ENCODE results near the gene SLC4A3.

SLC4A3 gene

DNA sequence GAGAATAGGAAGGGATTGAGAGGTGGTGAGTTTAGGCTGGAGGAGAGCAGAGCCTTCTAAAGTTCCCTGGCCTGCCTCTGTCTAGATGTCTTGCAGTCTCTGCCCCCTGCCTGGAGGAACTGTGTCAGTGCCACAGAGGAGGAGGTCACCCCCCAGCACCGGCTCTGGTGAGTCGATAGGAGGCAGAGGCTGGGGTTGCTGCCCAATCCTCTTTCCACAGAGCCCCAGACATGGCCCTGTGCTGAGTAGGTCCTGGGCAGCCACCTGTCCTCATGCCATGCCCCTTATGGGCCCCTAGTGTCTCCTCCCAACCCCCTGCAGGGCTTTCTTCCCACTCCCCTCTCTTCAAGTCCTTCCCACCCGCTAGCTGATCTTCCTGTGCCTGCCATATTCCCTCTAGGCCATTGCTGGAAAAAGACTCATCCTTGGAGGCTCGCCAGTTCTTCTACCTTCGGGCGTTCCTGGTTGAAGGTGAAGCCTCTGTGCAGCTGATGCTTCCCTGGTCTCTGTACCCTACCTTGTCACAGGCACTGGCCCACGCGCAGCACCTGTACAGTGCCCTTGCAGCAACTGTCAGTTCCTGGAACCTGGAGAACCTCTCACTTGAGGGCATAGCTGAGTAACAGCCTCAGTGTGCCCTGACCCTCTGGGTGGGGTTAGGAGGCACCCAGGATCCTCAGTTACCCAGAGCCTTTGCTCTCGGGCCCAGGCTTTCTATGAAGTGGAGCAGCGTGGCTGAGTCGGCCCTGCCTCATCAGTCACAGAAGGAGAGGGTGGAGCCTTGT, 13.2 kb upstream of the SLC4A3 start:
- DNase-seq, result no peak

DNA sequence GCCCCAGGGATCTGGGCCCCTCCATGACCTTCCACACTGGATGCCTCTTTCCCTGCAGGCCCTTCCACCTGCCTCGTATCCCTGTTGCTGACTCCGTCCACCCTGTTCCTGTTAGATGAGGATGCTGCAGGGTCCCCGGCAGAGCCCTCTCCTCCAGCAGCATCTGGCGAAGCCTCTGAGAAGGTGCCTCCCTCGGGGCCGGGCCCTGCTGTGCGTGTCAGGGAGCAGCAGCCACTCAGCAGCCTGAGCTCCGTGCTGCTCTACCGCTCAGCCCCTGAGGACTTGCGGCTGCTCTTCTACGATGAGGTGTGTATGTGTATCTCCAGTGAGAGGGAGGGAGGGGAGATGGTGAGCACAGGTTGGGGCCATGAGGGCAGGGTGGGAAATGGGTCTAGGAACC, 12.4 kb upstream of the SLC4A3 start:
- DNase-seq, result no peak

DNA sequence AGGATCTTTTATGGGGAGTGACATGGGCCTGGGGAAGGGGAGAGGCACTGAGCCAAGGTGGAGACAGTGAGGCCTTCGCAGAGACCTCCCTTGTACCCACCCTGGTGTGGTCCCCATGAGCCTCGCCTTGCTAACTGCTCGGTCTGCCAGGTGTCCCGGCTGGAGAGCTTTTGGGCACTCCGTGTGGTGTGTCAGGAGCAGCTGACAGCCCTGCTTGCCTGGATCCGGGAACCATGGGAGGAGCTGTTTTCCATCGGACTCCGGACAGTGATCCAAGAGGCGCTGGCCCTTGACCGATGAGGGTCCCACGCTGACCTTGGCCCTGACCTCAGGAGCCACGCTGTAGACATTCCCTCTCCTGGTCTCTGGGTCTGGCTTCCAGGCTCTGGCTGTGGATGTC, 11.5 kb upstream of the SLC4A3 start:
- no peak for DNase-seq

DNA sequence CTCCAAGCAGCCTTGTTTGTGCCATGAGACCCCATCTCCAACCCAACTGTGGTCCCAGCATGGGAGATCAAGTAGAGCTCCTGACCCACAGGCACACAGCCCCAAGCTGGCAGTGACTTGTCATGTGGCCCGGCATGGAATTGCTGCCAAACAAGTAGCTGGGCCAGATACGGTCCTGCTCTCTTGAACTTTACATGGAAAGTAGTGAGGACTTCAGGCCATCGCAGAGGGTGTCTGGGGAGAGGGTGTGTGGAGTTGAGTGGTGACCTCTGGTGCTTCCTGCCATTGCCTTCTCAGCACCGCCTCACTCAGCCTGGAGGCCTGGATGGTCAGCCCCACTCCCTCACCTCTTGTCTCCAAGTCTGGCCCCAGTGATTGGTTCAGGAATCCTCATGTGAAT, 10.9 kb upstream of the SLC4A3 start:
- DNase-seq, result no peak

DNA sequence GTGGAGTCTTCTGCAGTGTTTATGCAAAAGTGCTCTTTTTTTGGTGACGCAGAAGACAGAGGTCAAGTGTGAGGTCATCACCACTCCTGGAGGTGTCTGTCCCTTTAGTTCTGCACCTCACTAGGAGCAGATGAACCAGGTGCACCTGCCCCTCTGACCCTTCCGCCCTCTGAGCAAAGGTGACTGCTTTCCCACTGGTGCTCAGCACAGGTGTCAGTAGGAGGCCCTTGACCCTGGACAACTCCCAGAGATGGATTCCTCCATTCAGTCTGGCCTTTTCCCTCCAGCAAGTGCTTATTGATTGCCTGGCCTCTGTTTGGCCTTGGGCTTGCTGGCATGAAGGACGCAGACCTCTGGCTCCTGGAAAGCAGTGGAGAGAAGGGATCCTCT, 8.7 kb upstream of the SLC4A3 start:
- DNase-seq, result no peak

DNA sequence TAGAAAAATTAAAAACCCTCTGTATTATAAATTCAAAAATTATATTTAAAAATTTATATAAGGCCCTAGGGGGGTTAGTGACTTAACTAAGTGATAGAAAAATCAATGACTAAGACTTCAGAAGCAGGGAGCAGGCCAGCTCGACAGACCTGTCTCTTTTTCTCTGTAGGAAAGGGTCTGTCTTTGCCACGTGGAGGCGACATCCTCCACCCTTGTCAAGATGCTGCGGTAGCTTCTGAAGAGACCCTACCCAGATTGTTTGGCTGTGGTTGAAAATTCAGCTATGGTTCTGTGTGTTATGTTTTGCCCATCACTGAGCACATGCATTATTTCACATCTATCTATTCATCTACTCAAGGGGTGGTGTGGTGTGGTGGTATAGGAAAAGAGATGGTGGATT, 8.2 kb upstream of the SLC4A3 start:
- no peak for DNase-seq

DNA sequence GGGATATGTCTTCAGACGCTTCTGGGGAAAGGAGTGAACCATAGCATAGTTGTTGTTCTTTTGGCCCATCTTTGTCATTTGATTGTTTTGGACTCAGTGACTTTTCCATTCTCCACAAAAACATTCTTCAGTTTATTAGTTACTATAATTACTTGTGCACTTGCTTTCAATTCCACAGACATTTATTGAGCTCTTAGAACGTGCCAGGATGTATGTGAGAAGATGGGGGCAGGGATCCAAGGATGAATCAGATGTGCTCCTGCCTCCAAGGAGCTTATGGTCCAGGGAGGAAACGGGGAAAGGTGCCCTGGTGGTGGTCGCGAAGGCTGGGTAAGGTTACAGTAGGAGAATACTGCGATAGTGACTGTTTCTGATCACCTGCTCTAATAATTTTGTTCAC, 6.9 kb upstream of the SLC4A3 start:
- DNase-seq, result no peak

DNA sequence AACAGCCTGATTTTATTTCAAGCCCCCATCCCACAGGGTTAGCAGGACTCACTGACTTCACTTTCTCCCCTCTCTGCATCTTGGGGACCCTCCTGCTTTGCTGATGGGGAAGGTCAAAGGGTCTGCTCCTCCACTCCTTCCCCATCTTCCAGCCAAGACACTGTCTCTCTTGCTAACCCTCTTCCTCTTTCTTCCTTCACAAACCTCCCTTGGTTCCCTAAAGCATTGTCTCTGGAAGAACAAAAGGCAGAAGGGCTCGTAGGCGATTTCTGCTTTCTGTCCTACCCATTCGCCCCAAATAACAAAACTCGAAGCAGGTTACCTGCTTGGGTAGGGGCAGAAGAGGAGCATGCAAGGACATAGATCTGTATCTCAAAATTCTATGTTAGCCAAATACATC, 5.5 kb upstream of the SLC4A3 start:
- no peak for DNase-seq

DNA sequence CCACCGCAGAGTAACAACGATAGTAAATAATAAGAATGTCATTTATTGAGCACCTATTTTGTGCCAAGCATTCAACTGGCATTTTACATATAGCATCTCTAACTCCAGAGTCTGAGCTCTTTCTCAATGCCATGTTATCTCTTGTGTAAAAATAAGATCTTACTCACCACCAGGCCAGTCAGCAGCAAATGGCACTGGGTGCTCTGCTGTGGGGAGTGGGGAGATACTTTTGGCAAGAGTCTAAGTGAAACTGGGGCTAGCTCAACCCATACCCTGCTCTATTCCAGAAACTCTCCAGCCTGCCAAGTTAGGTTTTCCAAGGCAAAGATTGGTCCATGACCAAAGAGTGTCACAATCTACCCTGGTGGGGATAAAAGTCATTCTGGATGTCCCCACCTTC, 5.0 kb upstream of the SLC4A3 start:
- no peak for DNase-seq

DNA sequence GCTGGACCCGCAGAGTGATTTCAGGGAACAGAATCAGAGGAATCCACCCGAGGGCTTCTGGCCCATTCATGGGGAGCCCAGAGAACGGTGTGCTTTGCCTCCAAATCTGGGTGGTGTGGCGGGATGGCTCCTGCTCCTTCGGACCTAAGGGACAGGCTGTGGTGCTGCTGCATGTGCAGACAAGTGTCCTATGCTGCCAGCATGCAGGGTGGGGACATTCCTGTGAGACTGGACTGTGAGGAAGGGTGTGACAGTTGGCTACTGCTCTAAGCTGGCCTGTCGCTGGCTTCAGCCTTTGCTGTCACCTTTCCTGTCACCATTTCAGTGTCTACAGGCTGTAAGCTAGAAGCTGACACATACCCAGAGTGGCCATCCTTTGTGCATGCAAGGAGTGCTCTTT, 2.9 kb upstream of the SLC4A3 start:
- no peak for DNase-seq

DNA sequence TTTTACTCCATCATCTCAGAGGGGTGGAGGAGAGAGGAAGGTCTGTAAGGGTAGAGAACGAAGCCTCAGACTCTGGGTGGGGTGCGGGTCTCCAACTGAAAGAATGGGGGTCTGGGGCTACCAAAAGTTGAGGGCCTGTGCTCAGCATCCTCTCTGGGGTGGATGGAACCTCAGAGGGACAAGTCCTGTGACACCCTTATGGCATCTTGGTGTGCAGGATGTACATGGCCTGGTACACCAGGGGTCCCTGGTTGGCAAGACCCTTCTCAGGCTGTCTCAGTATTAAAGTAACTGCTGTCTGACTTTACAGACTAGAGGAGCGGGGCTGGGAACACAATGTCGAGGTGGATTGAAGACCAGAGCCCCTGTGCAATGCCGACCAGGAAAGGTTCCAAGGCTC, 2.3 kb upstream of the SLC4A3 start:
- DNase-seq, result no peak

DNA sequence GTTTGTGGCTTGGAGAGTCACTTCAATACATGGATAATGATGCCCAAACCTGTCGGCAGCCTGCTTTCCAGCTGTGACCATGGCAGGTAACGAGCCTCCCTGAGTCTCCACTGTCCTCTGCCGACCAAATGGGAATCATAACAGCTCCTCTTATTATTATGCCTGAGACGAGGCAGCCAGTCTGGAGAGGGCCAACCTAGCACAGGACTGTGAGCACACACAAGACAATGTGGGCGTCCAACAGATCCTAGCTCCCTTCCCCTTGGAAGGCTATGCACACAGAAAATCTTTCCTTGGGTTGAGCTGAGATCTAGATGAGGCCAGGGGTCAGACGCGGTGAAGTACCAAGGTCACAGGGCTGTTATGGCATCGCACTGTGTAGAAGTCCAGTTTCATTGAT, 890 bp upstream of the SLC4A3 start:
- no peak for DNase-seq

DNA sequence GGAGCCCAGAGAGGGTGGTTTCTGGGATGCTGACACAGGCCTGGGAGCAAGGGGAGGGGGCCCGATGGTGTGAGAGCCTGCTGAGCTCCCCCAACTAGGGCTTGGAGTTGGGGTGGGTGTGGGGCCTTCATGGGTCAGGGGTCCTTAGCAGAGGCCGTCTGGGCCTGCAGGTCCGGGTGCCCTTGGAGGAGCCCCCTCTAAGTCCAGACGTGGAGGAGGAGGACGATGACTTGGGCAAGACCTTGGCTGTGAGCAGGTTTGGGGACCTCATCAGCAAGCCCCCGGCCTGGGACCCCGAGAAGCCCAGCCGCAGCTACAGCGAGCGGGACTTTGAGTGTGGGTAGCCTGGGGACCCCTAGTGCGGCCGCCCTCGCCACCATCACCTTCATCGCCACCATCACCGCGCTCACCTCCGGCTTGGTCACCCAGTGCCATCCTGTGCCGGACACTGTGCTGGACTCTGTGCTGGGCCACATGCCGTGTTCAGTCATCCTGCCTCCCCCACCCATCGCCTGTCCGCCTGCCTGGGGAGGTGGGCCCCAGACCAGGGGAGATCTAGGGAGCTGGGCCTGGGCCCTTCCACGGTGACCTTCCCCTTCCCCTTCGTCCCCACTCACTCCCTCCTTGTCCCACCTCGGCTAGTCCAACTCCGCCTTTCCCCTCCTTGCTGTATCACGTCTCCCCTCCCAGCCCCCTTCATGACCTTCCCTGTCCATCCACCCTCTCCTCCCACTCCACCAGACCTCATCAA, 980 bp downstream of the SLC4A3 start:
- DNase-seq, result no peak

DNA sequence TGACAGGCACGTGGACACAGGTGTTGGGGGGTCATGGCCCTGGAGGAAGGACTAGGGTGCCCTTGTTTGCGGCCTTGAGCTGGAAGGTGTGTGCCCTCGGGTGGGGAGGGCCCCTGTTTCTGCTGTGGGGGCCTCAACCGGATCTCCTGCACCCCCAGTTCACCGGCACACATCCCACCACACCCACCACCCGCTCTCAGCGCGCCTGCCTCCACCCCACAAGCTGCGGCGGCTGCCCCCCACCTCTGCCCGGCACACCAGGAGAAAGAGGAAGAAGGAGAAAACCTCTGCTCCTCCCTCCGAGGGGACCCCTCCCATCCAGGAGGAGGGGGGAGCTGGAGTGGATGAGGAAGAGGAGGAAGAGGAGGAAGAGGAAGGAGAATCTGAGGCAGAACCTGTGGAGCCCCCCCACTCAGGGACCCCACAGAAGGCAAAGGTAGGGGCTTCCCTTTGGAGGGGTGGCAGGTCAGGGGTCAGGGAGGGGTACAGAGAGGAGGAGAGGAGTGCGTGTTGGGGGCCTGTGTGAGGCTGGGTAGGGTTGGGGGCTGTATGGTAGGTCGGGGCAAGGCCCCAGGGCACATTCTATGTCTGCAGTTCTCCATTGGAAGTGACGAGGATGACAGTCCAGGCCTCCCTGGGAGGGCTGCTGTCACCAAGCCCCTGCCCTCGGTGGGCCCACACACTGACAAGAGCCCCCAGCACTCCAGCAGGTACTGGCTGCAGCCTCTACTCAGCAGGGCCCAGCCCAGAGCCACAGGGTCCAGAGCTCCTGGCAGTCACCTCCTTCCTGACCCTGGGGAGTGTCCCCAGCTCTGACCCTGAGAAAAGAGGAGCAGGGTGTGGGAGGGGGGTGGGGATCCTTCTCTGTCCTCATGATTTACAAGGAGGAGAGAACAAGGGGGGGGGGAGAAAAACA, 1.8 kb downstream of the SLC4A3 start:
- DNase-seq, result no peak

DNA sequence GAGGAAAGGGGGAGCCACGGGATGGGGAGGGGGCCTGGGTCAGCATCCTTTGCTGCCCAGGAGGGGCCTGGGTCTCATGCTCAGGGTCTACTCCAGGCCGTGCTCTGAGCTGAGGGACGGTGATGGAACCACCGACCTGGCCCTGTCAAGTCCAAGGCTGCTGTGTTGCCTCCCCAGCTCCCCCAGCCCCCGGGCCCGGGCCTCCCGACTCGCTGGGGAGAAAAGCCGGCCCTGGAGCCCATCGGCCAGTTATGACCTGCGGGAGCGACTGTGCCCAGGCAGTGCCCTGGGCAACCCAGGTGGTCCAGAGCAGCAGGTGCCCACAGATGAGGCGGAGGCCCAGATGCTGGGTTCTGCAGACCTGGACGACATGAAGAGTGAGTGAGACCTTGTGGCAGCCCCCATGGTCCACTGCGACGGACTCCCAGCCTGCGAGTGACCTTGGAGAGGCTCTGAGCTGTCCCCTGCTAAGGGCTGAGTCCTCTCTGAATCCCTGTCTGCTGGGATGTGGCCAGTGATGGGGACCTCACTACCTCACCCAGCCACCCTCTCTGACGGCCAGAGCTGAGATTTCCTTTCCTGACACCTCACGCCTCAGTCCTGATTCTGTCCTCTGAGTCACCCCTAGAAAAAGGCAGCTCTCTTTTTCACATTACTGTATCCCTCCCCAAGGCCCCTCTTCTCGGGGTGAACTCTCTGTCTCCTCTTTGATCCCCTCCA, 2.7 kb downstream of the SLC4A3 start:
- DNase-seq, result no peak

DNA sequence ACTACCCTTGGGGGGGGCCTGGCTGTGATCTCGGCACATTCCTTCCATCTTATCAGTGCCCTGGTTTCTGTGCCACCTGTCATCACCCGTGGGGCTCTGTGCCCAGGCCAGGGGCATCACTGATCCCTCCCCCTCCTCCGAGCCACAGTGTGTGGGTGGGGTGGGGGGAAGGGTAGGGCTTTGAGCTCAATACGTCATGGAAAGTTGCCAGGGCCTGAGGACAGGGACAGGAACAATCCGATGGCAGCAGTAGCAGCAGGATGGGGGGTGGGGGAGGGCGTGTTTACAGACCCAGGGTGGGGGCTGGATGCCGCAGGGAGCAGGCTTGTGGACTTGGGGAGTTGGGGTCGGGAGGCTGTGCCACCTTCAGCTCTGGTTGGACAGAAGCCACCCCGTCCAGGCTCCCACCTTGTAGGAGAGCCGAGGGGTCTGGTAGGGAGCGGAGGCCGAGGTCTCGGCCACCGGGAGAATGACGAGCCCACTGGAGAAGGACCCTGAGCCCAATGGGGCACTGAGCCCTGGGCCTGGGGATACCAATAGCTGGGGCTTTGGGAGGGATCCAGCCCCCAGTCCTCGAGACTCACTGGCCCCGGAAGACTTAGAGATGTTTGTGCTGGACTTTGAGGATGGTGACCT, 3.5 kb downstream of the SLC4A3 start:
- no peak for DNase-seq

DNA sequence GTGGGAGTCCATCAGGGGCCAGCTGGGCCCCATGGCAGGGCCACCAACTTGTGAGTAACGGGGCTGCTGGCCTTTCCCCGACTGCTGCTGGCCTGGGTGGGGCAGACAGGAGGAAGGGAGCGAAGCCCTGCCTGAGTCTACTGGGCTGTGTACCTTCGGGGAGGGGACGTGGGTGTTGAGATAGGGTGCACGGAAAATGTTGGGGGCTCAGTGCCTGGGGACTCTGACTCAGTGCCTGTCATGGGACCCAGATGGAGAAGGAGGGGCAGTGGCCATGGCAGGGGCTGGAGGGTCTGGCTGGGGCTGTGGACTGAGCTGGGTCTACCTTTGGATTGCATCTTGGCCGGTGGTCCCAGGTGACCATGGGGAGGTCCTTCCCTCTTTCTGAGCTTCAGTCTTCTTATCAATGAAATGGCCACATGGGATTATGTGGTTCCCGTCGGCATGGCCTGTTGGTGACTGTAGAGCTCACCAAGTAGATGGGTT, 4.0 kb downstream of the SLC4A3 start:
- DNase-seq, result no peak

DNA sequence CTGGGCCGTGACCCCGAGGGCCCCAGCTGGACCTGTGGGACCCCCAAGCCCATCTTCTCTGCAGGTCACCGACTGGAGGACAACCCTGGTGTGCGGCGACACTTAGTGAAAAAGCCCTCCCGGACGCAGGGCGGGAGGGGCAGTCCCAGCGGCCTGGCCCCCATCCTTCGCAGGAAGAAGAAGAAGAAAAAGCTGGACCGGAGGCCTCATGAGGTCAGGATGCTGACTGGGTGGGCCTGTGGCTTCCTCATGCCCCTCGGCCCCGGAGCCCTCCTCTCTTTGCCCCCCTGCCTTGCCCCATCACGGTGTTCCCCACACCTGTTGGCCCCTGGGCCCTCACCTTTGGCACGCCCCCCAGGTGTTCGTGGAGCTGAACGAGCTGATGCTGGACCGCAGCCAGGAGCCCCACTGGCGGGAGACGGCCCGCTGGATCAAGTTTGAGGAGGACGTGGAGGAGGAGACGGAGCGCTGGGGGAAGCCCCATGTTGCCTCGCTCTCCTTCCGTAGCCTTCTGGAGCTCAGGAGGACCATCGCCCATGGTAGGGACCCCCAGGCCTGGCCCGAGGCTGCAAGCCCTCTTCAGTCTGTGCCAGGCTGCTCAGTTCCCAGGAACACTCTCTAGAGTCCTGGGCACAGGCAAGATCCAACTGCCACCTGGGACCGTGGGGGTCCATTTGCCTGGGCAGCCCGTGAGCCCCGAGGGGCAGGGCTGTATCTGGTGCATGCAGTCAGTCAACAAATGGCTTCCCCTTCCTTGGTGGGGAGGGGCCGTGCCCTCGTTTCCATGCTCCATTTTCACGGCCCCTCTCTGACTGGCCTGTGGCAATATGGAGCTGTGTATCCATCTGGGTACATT, 4.7 kb downstream of the SLC4A3 start:
- no peak for DNase-seq

DNA sequence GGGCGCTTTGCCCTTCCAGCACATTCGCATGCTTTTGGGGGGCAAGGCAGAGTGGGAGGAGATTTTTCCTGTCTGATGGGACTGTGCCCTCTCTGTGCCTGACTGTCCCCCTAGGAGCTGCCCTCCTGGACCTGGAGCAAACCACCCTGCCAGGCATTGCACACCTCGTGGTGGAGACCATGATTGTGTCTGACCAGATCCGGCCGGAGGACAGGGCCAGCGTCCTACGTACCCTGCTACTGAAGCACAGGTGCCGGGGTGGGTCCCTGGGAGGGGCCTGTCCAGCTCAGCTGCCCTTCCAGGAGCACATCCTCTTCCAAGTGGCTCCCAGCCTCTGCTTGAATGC, 5.3 kb downstream of the SLC4A3 start:
- DNase-seq, result no peak

DNA sequence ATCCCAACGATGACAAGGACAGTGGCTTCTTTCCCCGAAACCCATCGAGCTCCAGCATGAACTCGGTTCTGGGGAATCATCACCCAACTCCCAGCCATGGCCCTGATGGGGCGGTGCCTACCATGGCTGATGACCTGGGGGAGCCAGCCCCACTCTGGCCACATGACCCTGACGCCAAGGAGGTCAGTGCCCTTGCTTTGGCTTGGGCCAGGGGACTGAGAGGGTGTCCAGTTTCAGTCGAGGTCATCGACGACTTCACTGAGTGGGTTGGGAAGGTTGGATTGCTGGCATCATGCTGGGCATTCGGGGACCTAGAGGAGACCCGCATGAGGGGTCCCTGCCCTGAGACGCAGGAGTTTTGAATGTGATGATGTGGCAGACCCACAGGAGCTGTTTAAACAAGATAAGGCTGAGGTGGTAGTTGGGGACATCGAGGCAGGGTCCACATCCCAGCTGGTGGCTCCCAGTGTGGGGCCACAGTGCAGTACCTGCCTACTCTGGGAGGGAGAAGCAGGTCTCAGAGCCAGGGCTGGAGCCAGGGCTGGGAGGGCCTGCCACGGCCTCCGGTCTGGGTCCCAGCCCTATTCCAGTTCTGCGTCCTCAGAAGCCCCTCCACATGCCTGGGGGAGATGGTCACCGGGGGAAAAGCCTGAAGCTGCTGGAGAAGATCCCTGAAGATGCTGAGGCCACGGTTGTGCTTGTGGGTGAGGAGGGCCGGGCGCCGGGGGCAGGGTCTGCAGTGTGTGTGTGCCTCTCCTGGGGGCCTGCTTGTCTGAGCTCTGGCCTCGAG, 6.0 kb downstream of the SLC4A3 start:
- no peak for DNase-seq

All from activated CD8-positive, alpha-beta memory T cell treated with anti-CD3 and anti-CD28 coated beads, Interleukin-2, amount 50 U/mL, for 4 hours (primary cell).